ENCODE data around the gene ZNF771. TPM values are rescaled to one million over a fixed set of nuclear protein-coding genes. Genes with fewer than 3 reads are reported as not detected.

Gene ZNF771
- polyA plus RNA-seq, 1 of the 3 experiments (the other 2 are of a cell fraction) = 20.4 TPM

DNA sequence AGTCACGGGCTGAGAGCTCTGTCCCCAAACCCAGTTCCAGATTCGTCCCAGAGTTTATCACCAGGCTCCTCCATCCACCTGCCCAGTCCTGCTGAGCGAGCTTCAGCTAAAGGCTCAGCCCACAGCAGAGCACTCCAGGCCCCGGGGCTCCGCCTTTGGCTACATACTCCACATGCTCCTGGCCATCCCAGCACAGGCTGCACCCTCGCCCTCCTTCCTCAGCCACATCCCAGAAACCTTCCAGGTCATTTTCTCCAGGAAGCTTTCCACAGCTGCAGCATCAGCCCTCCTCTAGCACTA lies 47.6 kb upstream of the ZNF771 start:
- Histone ChIP-seq H3K27ac (ENCODE audit: low read depth in 2 of 2, low read length in 1 of 2) (no peak overlapping the region), H3K4me2 (no peak overlapping the region), H3K36me3 (replicated peaks in 1 of 2; ENCODE audit: control insufficient read depth in 1 of 2, insufficient read depth in 2 of 2, low read length in 1 of 2) (peaks cover 16 to 32% of the 10 kb centered on the region in 2 experiments), H4K20me1 (ENCODE audit: insufficient read depth) (peaks cover 11% of the 10 kb centered on the region), H3K27me3 (ENCODE audit: insufficient read depth) (no peaks in the 10 kb centered on the region), H3K9me3 (no peaks in the 10 kb centered on the region), H3K9ac (no peak overlapping the region), H3K79me2 (ENCODE audit: insufficient read depth) (peaks cover 57% of the 10 kb centered on the region), H3K9me2 (no peaks in the 10 kb centered on the region), H3F3A (replicated peaks; ENCODE audit: insufficient read depth) (peaks cover 9% of the 10 kb centered on the region), H3K4me1 (ENCODE audit: control insufficient read depth in 1 of 2, insufficient read depth in 2 of 2, low read depth in 1 of 2, low read length in 1 of 2) (peaks cover 11 to 22% of the 10 kb centered on the region in 2 experiments; a peak in 3 of 4 replicates), H3K4me3 (ENCODE audit: low read depth in 2 of 2, low read length in 1 of 2) (no peak overlapping the region), H2AFZ (ENCODE audit: low read depth) (no peak overlapping the region)
- WGBS (ENCODE audit: low lambda C conversion rate) = 100% methylated on average over 1 of the region's 6 CpGs
- TF ChIP-seq NFIC (IDR thresholded peaks at IDR 0.05; ENCODE audit: borderline replicate concordance) = no peak
- TF ChIP-seq FOXJ3 (CRISPR knock-in tag; IDR thresholded peaks at IDR 0.05) = no peak
- TF ChIP-seq ZBTB33 (IDR thresholded peaks at IDR 0.05; ENCODE audit: borderline replicate concordance, low read depth) = no peak
- TF ChIP-seq FOSL2 (IDR thresholded peaks at IDR 0.05; ENCODE audit: borderline replicate concordance, low read depth) = no peak
- TF ChIP-seq MEF2A (IDR thresholded peaks at IDR 0.05; ENCODE audit: borderline replicate concordance, low read depth) = no peak
- TF ChIP-seq MXI1 (IDR thresholded peaks at IDR 0.05; ENCODE audit: low read depth, low read length) = no peak
- TF ChIP-seq PBX3 (IDR thresholded peaks at IDR 0.05) = no peak
- no peak for TF ChIP-seq FOXM1 (IDR thresholded peaks at IDR 0.05; ENCODE audit: low read depth)
- no peak for TF ChIP-seq ELF1 (IDR thresholded peaks at IDR 0.05)
- TF ChIP-seq NRF1 (IDR thresholded peaks at IDR 0.05; ENCODE audit: low read depth, low read length) = no peak
- no peak for TF ChIP-seq GATA2 (CRISPR knock-in tag; IDR thresholded peaks at IDR 0.05)
- no peak for TF ChIP-seq POLR2AphosphoS5 (IDR thresholded peaks at IDR 0.05; ENCODE audit: low read depth, low read length)
- CTCF ChIA-PET = interaction anchor here (1.0 to 1.3 kb wide), 2 partner anchors 11 to 49 kb away, joined by 4 to 5 read pairs; partner anchors contain the start of gene TBC1D10B
- DNase-seq = no peak
- POLR2A ChIA-PET = no interaction called here

GRCh38 chr16:30361180-30361579 lies 46.2 kb upstream of the ZNF771 start:
- Histone ChIP-seq H3K27me3 (ENCODE audit: insufficient read depth) (no peaks in the 10 kb centered on the region), H3K9me2 (no peaks in the 10 kb centered on the region), H3K4me3 (ENCODE audit: low read depth in 2 of 2, low read length in 1 of 2) (no peak overlapping the region), H3K27ac (ENCODE audit: low read depth in 2 of 2, low read length in 1 of 2) (no peak overlapping the region), H3K36me3 (replicated peaks in 1 of 2; ENCODE audit: control insufficient read depth in 1 of 2, insufficient read depth in 2 of 2, low read length in 1 of 2) (peaks cover 22 to 42% of the 10 kb centered on the region in 2 experiments), H3F3A (replicated peaks; ENCODE audit: insufficient read depth) (peaks cover 9% of the 10 kb centered on the region), H4K20me1 (ENCODE audit: insufficient read depth) (peaks cover 24% of the 10 kb centered on the region), H3K79me2 (ENCODE audit: insufficient read depth) (peaks cover 68% of the 10 kb centered on the region), H3K4me2 (no peak overlapping the region), H3K9ac (no peak overlapping the region), H2AFZ (ENCODE audit: low read depth) (no peak overlapping the region), H3K4me1 (ENCODE audit: control insufficient read depth in 1 of 2, insufficient read depth in 2 of 2, low read depth in 1 of 2, low read length in 1 of 2) (peaks cover 6 to 17% of the 10 kb centered on the region in 2 experiments; a peak in 3 of 4 replicates), H3K9me3 (no peaks in the 10 kb centered on the region)
- DNase-seq = no peak
- 97% methylated on average over 7 of the region's 7 CpGs for WGBS (ENCODE audit: low lambda C conversion rate)
- ChIA-PET CTCF (interaction anchor here (0.9 to 1.3 kb wide), 3 partner anchors 10 to 49 kb away, joined by 3 to 5 read pairs (median 4); no protein-coding TSS in a partner anchor), POLR2A (no interaction called here)
- TF ChIP-seq RXRA (IDR thresholded peaks at IDR 0.05; ENCODE audit: borderline replicate concordance, low read depth) = no peak
- no peak for TF ChIP-seq SMC3 (IDR thresholded peaks at IDR 0.05; ENCODE audit: low read depth, low read length)
- no peak for TF ChIP-seq FOXM1 (IDR thresholded peaks at IDR 0.05; ENCODE audit: low read depth)
- no peak for TF ChIP-seq FOXJ3 (CRISPR knock-in tag; IDR thresholded peaks at IDR 0.05)
- TF ChIP-seq POLR2AphosphoS5 (IDR thresholded peaks at IDR 0.05; ENCODE audit: low read depth, low read length) = no peak
